SK-N-SH treated with all-trans-retinoic acid at 6 μM for 48 hours (cell line): ENCODE measurements around the gene TPRG1L.

Experiments
- ATAC-seq: fragments of 200-7000 bp; cut with Tn5 transposase; 3 replicates; pipeline ENCODE4 v1.9.1; 2020; ENCODE audit warnings: mild to moderate bottlenecking, moderate library complexity
- ARNTL ChIP-seq: fragments of 450-650 bp; formaldehyde crosslinking; IDR thresholded peaks from 2 replicates; pipeline ENCODE4 v1.5.0; 2020; ENCODE audit warnings: low read depth, mild to moderate bottlenecking, moderate library complexity, borderline replicate concordance
- BACH2 ChIP-seq: fragments of 250-450 bp; sonication (Bioruptor Pico); IDR thresholded peaks from 2 replicates; pipeline ENCODE4 v1.9.0; 2021; ENCODE audit warnings: mild to moderate bottlenecking, borderline replicate concordance
- CSDC2 ChIP-seq: fragments of 250-450 bp; sonication (Bioruptor Pico); IDR thresholded peaks from 2 replicates; pipeline ENCODE4 v1.5.0; 2020; ENCODE audit warnings: mild to moderate bottlenecking, moderate library complexity
- ESRRG ChIP-seq: fragments of 250-450 bp; sonication (Bioruptor Pico); IDR thresholded peaks from 2 replicates; pipeline ENCODE4 v1.6.1; 2021; ENCODE audit warnings: mild to moderate bottlenecking
- GLIS3 ChIP-seq: fragments of 250-450 bp; sonication (Bioruptor Pico); IDR thresholded peaks from 2 replicates; pipeline ENCODE4 v1.5.0; 2020; ENCODE audit warnings: mild to moderate bottlenecking, moderate library complexity
- OSR1 ChIP-seq: fragments of 250-450 bp; sonication (Bioruptor Pico); IDR thresholded peaks from 2 replicates; pipeline ENCODE4 v1.8.0; 2022; ENCODE audit warnings: moderate library complexity, mild to moderate bottlenecking, inconsistent platforms
- PPARA ChIP-seq: fragments of 250-450 bp; sonication (Bioruptor Pico); IDR thresholded peaks from 2 replicates; pipeline ENCODE4 v1.5.0; 2020; ENCODE audit warnings: mild to moderate bottlenecking, borderline replicate concordance
- RARB ChIP-seq: fragments of 250-450 bp; sonication (Bioruptor Pico); IDR thresholded peaks from 2 replicates; pipeline ENCODE4 v1.8.0; 2021; ENCODE audit warnings: mild to moderate bottlenecking, moderate library complexity
- SNAI2 ChIP-seq: fragments of 250-450 bp; sonication (Bioruptor Pico); IDR thresholded peaks from 2 replicates; pipeline ENCODE4 v1.5.0; 2020; ENCODE audit warnings: mild to moderate bottlenecking, moderate library complexity
- TCF4 ChIP-seq: fragments of 250-450 bp; sonication (Bioruptor Pico); IDR thresholded peaks from 2 replicates; pipeline ENCODE4 v1.8.0; 2021; ENCODE audit warnings: mild to moderate bottlenecking, moderate library complexity, borderline replicate concordance
- TOX ChIP-seq: fragments of 250-450 bp; sonication (Bioruptor Pico); IDR thresholded peaks from 2 replicates; pipeline ENCODE4 v1.8.0; 2021; ENCODE audit warnings: mild to moderate bottlenecking, moderate library complexity, borderline replicate concordance
- ZC3H10 ChIP-seq: fragments of 250-450 bp; sonication (Bioruptor Pico); IDR thresholded peaks from 2 replicates; pipeline ENCODE4 v1.5.1; 2021; ENCODE audit warnings: mild to moderate bottlenecking, moderate library complexity
- ZFP3 ChIP-seq: fragments of 250-450 bp; sonication (Bioruptor Pico); IDR thresholded peaks from 2 replicates; pipeline ENCODE4 v1.5.0; 2020; ENCODE audit warnings: mild to moderate bottlenecking, moderate library complexity
- ZFP30 ChIP-seq: fragments of 450-650 bp; formaldehyde crosslinking; IDR thresholded peaks from 2 replicates; pipeline ENCODE4 v1.5.0; 2022; ENCODE audit warnings: mild to moderate bottlenecking, moderate library complexity
- ZNF565 ChIP-seq: fragments of 450-650 bp; formaldehyde crosslinking; conservative IDR thresholded peaks from 2 replicates; pipeline ENCODE4 v1.5.0; 2020; ENCODE audit warnings: low read depth, mild to moderate bottlenecking, moderate library complexity
- ZNF70 ChIP-seq: fragments of 450-650 bp; formaldehyde crosslinking; IDR thresholded peaks from 2 replicates; pipeline ENCODE4 v1.5.0; 2020; ENCODE audit warnings: mild to moderate bottlenecking, moderate library complexity
- ZNF8 ChIP-seq: fragments of 450-650 bp; formaldehyde crosslinking; IDR thresholded peaks from 2 replicates; pipeline ENCODE4 v1.5.0; 2020; ENCODE audit warnings: mild to moderate bottlenecking, moderate library complexity
- TF ChIP-seq, protein P1 (sequence below): fragments of 250-450 bp; sonication (Bioruptor Pico); IDR thresholded peaks from 2 replicates; pipeline ENCODE4 v1.8.0; 2021; ENCODE audit warnings: low read depth, mild to moderate bottlenecking, moderate library complexity, borderline replicate concordance
- TF ChIP-seq, protein P2 (sequence below): fragments of 250-450 bp; sonication (Bioruptor Pico); IDR thresholded peaks from 2 replicates; pipeline ENCODE4 v1.5.0; 2020; ENCODE audit warnings: mild to moderate bottlenecking, moderate library complexity
- TF ChIP-seq, protein P3 (sequence below): fragments of 250-450 bp; sonication (Bioruptor Pico); IDR thresholded peaks from 2 replicates; pipeline ENCODE4 v1.8.0; 2020; ENCODE audit warnings: mild to moderate bottlenecking, moderate library complexity, borderline replicate concordance
- TF ChIP-seq, protein P4 (sequence below): fragments of 250-450 bp; sonication (Bioruptor Pico); IDR thresholded peaks from 2 replicates; pipeline ENCODE4 v1.5.1; 2020; ENCODE audit warnings: low read depth, mild to moderate bottlenecking, moderate library complexity

Gene TPRG1L

DNA sequence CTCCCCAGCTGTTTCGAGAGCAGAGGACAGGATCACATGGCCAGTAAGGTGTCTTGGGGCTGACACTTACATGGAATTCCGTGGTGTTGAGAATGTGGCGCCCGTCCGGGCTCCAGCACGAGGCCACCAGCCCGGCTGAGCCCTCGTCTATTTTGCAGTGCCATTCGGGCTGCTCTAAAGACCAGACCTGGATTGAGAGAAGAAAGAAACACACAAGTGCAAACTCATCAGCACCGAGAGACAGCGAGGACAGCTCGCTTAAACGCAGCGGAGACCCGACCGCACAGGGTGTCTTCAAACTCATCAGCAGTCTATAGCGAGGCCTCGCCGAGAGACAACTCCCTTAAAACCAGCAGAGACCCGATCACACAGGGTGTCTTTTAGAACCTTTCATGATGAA lies 21.8 kb downstream of the TPRG1L start:
- no peak for ATAC-seq
- TF ChIP-seq ESRRG (CRISPR knock-in tag) = no peak
- no peak for TF ChIP-seq ZNF70 (CRISPR knock-in tag)
- TF ChIP-seq, protein P1, sequence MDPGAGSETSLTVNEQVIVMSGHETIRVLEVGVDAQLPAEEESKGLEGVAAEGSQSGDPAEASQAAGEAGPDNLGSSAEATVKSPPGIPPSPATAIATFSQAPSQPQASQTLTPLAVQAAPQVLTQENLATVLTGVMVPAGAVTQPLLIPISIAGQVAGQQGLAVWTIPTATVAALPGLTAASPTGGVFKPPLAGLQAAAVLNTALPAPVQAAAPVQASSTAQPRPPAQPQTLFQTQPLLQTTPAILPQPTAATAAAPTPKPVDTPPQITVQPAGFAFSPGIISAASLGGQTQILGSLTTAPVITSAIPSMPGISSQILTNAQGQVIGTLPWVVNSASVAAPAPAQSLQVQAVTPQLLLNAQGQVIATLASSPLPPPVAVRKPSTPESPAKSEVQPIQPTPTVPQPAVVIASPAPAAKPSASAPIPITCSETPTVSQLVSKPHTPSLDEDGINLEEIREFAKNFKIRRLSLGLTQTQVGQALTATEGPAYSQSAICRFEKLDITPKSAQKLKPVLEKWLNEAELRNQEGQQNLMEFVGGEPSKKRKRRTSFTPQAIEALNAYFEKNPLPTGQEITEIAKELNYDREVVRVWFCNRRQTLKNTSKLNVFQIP (CRISPR knock-in tag) = no peak
- TF ChIP-seq TCF4 (CRISPR knock-in tag) = no peak
- no peak for TF ChIP-seq BACH2 (CRISPR knock-in tag)
- TF ChIP-seq ZFP30 (CRISPR knock-in tag) = no peak
- no peak for TF ChIP-seq ZC3H10 (CRISPR knock-in tag)
- no peak for TF ChIP-seq CSDC2 (CRISPR knock-in tag)
- TF ChIP-seq PPARA (CRISPR knock-in tag) = no peak
- TF ChIP-seq ZFP3 = no peak
- TF ChIP-seq RARB = no peak
- TF ChIP-seq, protein P2, sequence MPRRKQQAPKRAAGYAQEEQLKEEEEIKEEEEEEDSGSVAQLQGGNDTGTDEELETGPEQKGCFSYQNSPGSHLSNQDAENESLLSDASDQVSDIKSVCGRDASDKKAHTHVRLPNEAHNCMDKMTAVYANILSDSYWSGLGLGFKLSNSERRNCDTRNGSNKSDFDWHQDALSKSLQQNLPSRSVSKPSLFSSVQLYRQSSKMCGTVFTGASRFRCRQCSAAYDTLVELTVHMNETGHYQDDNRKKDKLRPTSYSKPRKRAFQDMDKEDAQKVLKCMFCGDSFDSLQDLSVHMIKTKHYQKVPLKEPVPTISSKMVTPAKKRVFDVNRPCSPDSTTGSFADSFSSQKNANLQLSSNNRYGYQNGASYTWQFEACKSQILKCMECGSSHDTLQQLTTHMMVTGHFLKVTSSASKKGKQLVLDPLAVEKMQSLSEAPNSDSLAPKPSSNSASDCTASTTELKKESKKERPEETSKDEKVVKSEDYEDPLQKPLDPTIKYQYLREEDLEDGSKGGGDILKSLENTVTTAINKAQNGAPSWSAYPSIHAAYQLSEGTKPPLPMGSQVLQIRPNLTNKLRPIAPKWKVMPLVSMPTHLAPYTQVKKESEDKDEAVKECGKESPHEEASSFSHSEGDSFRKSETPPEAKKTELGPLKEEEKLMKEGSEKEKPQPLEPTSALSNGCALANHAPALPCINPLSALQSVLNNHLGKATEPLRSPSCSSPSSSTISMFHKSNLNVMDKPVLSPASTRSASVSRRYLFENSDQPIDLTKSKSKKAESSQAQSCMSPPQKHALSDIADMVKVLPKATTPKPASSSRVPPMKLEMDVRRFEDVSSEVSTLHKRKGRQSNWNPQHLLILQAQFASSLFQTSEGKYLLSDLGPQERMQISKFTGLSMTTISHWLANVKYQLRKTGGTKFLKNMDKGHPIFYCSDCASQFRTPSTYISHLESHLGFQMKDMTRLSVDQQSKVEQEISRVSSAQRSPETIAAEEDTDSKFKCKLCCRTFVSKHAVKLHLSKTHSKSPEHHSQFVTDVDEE (CRISPR knock-in tag) = no peak
- no peak for TF ChIP-seq GLIS3

DNA sequence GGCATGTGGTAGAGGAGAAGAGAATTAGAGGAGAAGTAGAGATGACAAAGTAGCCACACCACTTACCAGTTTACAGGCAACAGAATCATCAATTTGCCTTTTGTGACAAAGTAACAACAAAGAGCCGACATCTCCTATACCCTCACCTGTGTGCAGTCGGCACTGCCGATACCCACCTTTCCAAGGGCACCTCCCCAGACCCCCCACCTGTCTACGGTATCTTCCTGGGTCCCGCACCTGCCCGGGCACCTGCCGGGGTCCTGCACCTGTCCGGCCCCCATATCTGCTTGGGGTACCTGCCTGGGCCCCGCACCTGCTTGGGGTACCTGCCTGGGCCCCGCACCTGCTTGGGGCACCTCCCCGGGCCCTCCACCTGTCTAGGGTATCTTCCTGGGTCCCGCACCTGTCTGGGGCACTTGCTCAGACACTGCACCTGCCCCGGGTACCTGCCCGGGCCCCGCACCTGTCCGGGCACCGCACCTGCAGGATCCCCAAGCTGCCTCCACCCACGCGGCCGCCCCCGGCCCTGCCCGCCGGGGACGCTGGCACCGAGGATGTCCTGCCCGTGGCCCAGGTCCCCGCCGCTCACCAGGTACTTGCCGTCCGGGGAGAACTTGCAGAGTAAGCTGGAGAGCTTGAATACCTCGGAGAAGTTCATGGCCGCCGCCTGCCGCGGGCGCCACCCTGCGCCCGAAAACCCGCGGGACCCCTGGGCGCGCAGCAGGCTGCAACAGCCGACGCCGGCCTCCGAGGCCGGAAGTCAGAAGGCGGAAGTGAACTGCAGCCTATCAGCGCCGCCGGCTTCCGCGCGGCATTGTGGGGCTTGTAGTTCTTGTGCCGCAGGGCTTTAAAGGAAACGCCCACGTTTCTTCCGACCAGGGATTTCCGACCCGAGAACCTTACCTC lies 24.8 kb downstream of the TPRG1L start, which contains the start of gene WRAP73:
Gene WRAP73, minus strand, starts transcription at position 762 of the 906 bp plus-strand sequence. Its CDS starts 104 bp downstream, at position 658.
- TF ChIP-seq SNAI2 (CRISPR knock-in tag) (no peak), OSR1 (CRISPR knock-in tag) (no peak)
- peak; percentile 96 for ATAC-seq

DNA sequence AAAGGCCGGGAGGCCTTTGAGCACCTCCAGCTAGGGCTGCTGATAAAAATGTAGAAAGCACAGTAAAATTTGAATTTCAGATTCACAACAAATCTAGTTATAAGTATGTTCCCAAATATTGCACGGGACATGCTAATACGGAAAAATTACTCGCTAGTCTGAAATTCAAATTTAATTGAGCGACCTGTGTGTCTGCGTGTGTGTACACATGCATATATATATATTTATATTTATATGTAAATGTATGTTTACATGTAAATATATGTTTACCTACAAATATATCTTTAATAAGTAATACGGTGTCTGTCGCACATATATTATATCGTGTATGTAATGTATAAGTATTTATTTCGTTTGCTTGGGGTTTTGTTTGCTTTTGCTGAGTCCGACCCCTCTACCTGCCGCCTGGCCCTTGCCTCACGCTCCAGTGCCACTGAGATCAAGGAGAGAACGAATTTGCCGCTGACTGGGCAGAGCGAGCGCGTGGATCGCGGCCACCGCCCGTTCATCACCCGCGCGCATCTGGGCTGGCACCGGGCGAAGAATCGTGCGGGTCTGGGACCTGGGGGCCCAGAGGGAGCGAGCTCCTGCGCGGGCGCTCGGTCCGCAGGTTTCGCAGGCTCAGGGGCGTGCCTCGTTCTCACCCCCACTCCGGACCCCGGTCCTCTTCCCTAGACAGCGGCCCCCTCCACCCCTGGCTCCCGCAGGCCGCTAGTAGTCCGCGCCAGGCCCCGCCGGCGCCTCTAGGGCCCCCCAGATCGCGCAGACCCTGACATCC lies 25.6 kb downstream of the TPRG1L start:
- no peak for ATAC-seq
- TF ChIP-seq ZFP30 (CRISPR knock-in tag) = no peak
- no peak for TF ChIP-seq ZNF8 (CRISPR knock-in tag)
- no peak for TF ChIP-seq ARNTL (CRISPR knock-in tag)
- no peak for TF ChIP-seq RARB
- TF ChIP-seq, protein P1 (CRISPR knock-in tag) = no peak
- TF ChIP-seq GLIS3 = no peak
- TF ChIP-seq ESRRG (CRISPR knock-in tag) = no peak
- TF ChIP-seq TCF4 (CRISPR knock-in tag) = no peak
- TF ChIP-seq ZNF565 (CRISPR knock-in tag) = no peak

DNA sequence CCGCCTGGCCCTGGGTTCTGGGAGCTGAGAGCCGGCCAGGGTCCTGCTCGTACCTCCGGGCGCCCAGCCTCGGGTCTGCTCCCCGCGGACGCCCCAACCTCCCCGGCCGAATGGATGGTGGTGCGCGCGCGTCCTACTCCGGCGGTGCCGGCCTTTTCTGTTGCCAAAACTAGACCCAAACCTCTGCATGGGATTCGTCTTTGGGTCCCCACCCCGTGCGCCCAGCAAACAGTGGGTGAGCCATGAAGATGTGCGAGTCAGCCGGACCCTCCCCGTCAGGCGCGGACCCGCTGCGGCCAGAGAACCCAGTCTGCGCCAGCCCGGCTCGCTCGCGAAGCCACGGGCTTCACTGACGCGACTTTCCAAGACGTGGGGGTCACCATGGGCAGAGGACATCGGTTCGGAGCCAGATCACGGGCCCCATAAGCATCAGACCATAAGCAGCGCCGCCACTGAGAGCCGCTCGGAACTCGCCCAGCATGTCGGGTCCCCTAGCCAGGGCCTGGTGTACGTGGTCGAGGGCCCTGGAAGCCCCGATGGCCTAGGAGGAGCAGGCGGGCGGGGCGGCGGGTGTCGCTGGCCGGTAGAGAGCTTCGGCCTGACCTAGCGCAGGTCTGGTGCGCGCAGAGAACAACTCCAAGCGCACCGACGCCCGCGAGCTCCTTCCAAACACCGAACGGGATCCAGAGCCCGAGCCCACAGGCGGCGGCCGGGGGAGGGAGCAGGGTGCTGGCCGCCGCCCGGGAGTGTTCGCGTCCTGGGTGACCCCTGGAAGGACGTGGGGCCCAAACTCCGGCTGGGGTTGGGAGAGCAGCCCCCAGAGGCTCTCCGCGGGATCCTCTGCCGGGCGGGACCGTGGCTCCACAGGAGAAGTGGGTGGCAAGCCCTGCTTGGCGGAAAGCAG lies 26.5 kb downstream of the TPRG1L start:
- TF ChIP-seq OSR1 (CRISPR knock-in tag) (no peak), CSDC2 (CRISPR knock-in tag) (no peak), PPARA (CRISPR knock-in tag) (no peak), ZFP30 (CRISPR knock-in tag) (no peak), ZFP3 (no peak), TOX (CRISPR knock-in tag) (no peak), ZNF8 (CRISPR knock-in tag) (no peak), TCF4 (CRISPR knock-in tag) (no peak), RARB (no peak), SNAI2 (CRISPR knock-in tag) (no peak)
- TF ChIP-seq, protein P3, sequence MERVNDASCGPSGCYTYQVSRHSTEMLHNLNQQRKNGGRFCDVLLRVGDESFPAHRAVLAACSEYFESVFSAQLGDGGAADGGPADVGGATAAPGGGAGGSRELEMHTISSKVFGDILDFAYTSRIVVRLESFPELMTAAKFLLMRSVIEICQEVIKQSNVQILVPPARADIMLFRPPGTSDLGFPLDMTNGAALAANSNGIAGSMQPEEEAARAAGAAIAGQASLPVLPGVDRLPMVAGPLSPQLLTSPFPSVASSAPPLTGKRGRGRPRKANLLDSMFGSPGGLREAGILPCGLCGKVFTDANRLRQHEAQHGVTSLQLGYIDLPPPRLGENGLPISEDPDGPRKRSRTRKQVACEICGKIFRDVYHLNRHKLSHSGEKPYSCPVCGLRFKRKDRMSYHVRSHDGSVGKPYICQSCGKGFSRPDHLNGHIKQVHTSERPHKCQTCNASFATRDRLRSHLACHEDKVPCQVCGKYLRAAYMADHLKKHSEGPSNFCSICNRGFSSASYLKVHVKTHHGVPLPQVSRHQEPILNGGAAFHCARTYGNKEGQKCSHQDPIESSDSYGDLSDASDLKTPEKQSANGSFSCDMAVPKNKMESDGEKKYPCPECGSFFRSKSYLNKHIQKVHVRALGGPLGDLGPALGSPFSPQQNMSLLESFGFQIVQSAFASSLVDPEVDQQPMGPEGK (CRISPR knock-in tag) = no peak
- TF ChIP-seq, protein P4, sequence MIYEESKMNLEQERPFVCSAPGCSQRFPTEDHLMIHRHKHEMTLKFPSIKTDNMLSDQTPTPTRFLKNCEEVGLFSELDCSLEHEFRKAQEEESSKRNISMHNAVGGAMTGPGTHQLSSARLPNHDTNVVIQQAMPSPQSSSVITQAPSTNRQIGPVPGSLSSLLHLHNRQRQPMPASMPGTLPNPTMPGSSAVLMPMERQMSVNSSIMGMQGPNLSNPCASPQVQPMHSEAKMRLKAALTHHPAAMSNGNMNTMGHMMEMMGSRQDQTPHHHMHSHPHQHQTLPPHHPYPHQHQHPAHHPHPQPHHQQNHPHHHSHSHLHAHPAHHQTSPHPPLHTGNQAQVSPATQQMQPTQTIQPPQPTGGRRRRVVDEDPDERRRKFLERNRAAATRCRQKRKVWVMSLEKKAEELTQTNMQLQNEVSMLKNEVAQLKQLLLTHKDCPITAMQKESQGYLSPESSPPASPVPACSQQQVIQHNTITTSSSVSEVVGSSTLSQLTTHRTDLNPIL (CRISPR knock-in tag) = no peak
- ATAC-seq = no peak
